SK-N-MC (cell line): ENCODE measurements around the gene SEPTIN12.

Experiments
- DNase-seq: peaks from one replicate; pipeline ENCODE4 v3.0.0-alpha.2; 2011; ENCODE audit warnings: low read depth, low spot score
- H3K27ac ChIP-seq: fragments of 200-600 bp; sonication (generic); 2 replicates; pipeline ENCODE4 v1.5.1; 2016; ENCODE audit warnings: mixed run types
- H3K36me3 ChIP-seq: fragments of 200-600 bp; sonication (generic); 2 replicates; pipeline ENCODE4 v1.6.1; 2017; ENCODE audit warnings: antibody characterized with exemption, low read length, mixed read lengths; ENCODE audit not compliant: insufficient read depth
- H3K4me3 ChIP-seq: fragments of 200-600 bp; sonication (generic); 2 replicates; pipeline ENCODE4 v1.5.1; 2016
- H3K9ac ChIP-seq: fragments of 200-600 bp; sonication (generic); 2 replicates; pipeline ENCODE4 v1.8.0; 2017; ENCODE audit warnings: mixed run types, mixed read lengths; ENCODE audit not compliant: insufficient read length
- H3K9me3 ChIP-seq: fragments of 200-600 bp; sonication (generic); 2 replicates; pipeline ENCODE4 v1.6.1; 2017; ENCODE audit warnings: low read depth, mild to moderate bottlenecking, antibody characterized with exemption, low read length, moderate library complexity, mixed read lengths
- EZH2 ChIP-seq: fragments of 200-600 bp; sonication (generic); IDR thresholded peaks from one replicate; pipeline ENCODE4 v1.6.1; 2017; ENCODE audit warnings: antibody characterized with exemption
- FOXP2 ChIP-seq: optimal IDR thresholded peaks from 2 replicates; pipeline ENCODE3; 2011; ENCODE audit warnings: mild to moderate bottlenecking, moderate library complexity; ENCODE audit not compliant: insufficient read depth; ENCODE audit errors: extremely low read length, control extremely low read depth
- POLR2AphosphoS5 ChIP-seq: IDR thresholded peaks from 2 replicates; pipeline ENCODE4 v1.6.1; 2012; ENCODE audit warnings: mild to moderate bottlenecking, low read depth, low read length, borderline replicate concordance

The SEPTIN12 gene

GRCh38 chr16:4755687-4756086 is 32.5 kb downstream of the SEPTIN12 start:
- Histone ChIP-seq H3K4me3 (no peak overlapping the region), H3K36me3 (peaks cover 55% of the 10 kb centered on the region), H3K27ac (no peak overlapping the region), H3K9me3 (no peaks in the 10 kb centered on the region), H3K9ac (no peak overlapping the region)
- DNase-seq, result no peak
- TF ChIP-seq FOXP2 (no peak), POLR2AphosphoS5 (no peak), EZH2 (no peak)

DNA sequence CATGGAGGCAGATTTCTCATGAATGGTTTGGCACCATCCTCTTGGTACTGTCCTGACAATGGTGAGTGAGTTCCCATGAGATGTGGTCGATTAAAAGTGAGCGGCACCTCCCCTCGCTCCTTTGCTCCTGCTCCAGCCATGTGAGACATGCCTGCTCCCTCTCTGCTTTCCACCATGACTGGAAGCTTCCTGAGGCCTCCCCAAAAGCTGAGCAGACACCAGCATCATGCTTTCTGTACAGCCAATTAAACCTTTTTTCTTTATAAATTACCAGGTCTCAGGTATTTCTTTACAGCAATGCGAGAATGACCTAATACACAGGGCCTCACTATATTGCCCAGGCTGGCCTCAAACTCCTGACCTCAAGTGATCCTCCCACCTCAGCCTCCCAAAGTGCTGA is 33.3 kb downstream of the SEPTIN12 start:
- no peak overlapping the region for H3K4me3 ChIP-seq
- TF ChIP-seq FOXP2, result no peak
- TF ChIP-seq POLR2AphosphoS5, result no peak
- TF ChIP-seq EZH2, result no peak
- no peak for DNase-seq
- peaks cover 48% of the 10 kb centered on the region for H3K36me3 ChIP-seq
- H3K9me3 ChIP-seq, result no peaks in the 10 kb centered on the region
- H3K27ac ChIP-seq, result no peak overlapping the region
- H3K9ac ChIP-seq, result no peak overlapping the region

DNA sequence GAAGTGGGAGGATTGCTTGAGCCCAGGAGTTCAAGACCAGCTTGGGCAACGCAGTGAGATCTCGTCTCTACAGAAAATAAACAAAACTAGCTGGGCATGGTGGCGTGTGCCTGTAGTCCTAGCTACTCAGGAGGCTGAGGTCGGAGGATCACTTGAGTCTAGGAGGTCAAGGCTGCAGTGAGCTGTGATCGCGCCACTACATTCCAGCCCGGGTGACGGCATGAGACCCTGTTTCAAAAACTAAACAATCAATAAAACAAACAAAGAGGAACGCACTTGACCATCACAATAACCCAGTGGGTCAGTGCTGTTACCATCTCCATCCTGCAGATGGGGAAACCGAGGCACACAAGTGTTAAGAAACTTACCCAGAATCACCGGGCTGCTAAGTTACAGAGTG is 34.9 kb downstream of the SEPTIN12 start:
- H3K36me3 ChIP-seq, result peaks cover 32% of the 10 kb centered on the region
- DNase-seq, result no peak
- no peak overlapping the region for H3K4me3 ChIP-seq
- TF ChIP-seq FOXP2 (no peak), EZH2 (no peak), POLR2AphosphoS5 (no peak)
- no peak overlapping the region for H3K27ac ChIP-seq
- no peaks in the 10 kb centered on the region for H3K9me3 ChIP-seq
- H3K9ac ChIP-seq, result no peak overlapping the region

GRCh38 chr16:4752351-4753100 is 35.6 kb downstream of the SEPTIN12 start:
- no peak overlapping the region for H3K27ac ChIP-seq
- H3K9me3 ChIP-seq, result no peaks in the 10 kb centered on the region
- TF ChIP-seq EZH2 (no peak), FOXP2 (no peak), POLR2AphosphoS5 (no peak)
- no peak for DNase-seq
- peaks cover 32% of the 10 kb centered on the region for H3K36me3 ChIP-seq
- H3K4me3 ChIP-seq, result no peak overlapping the region
- H3K9ac ChIP-seq, result no peak overlapping the region

GRCh38 chr16:4750896-4751295 is 37.2 kb downstream of the SEPTIN12 start:
- no peak overlapping the region for H3K9ac ChIP-seq
- peaks cover 27% of the 10 kb centered on the region for H3K36me3 ChIP-seq
- H3K9me3 ChIP-seq, result no peaks in the 10 kb centered on the region
- no peak overlapping the region for H3K4me3 ChIP-seq
- TF ChIP-seq FOXP2 (no peak), EZH2 (no peak)
- no peak for DNase-seq
- no peak overlapping the region for H3K27ac ChIP-seq

DNA sequence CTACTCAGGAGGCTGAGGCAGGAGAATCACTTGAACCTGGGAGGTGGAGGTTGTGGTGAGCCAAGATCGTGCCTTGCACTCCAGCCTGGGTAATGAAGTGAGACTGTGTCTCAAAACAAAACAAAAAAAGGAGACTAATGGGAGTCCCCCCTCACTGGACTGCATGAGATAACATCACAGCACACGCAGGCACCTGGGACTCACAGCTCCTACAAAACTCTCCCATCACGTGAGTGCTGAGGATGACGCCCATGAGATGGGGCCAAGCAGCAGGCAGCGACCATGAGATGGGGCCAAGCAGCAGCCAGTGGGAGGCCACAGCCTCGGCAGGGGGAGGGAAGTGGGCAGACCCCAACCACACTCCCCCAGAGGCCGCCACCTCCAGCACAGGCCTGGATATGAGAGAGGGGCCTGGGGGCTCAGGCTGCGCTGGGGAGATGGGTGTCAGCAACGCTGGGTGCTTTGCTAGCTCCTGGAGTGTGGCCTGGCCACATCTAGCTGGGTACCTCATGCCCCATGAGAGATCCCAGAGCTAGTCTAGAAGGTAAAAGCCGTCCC is 38.4 kb downstream of the SEPTIN12 start:
- TF ChIP-seq POLR2AphosphoS5 (no peak), EZH2 (no peak), FOXP2 (no peak)
- no peak for DNase-seq
- no peak overlapping the region for H3K9ac ChIP-seq
- H3K36me3 ChIP-seq, result peaks cover 18% of the 10 kb centered on the region
- no peaks in the 10 kb centered on the region for H3K9me3 ChIP-seq
- H3K4me3 ChIP-seq, result no peak overlapping the region
- H3K27ac ChIP-seq, result no peak overlapping the region

- Histone ChIP-seq H3K4me3 (no peak overlapping the region), H3K36me3 (peaks cover 16% of the 10 kb centered on the region; the same call in 1 of the 2 replicates), H3K27ac (no peak overlapping the region), H3K9ac (no peak overlapping the region), H3K9me3 (no peaks in the 10 kb centered on the region)
- TF ChIP-seq POLR2AphosphoS5, result no peak
- TF ChIP-seq EZH2, result no peak
- no peak for TF ChIP-seq FOXP2
- no peak for DNase-seq
These were observed 39.3 kb downstream of the SEPTIN12 start for GRCh38 chr16:4748682-4749411.

- no peak overlapping the region for H3K27ac ChIP-seq
- peaks cover 15% of the 10 kb centered on the region; the same call in 1 of the 2 replicates for H3K36me3 ChIP-seq
- DNase-seq, result no peak
- H3K9ac ChIP-seq, result no peak overlapping the region
- no peak overlapping the region for H3K4me3 ChIP-seq
- H3K9me3 ChIP-seq, result no peaks in the 10 kb centered on the region
- TF ChIP-seq POLR2AphosphoS5, result no peak
- no peak for TF ChIP-seq FOXP2
- TF ChIP-seq EZH2, result no peak
These were observed 40.1 kb downstream of the SEPTIN12 start for GRCh38 chr16:4747906-4748681.
